CD4-positive, alpha-beta T cell treated with Interleukin-6 at 100 ng/mL for 8 hours (primary cell): Measurements from ENCODE around the gene LLGL2.

ENCODE experiments used
- DNase-seq: peaks from one replicate; pipeline ENCODE4 v3.0.0-alpha.2; 2020; ENCODE audit warnings: mixed read lengths, low spot score

The LLGL2 gene

DNA sequence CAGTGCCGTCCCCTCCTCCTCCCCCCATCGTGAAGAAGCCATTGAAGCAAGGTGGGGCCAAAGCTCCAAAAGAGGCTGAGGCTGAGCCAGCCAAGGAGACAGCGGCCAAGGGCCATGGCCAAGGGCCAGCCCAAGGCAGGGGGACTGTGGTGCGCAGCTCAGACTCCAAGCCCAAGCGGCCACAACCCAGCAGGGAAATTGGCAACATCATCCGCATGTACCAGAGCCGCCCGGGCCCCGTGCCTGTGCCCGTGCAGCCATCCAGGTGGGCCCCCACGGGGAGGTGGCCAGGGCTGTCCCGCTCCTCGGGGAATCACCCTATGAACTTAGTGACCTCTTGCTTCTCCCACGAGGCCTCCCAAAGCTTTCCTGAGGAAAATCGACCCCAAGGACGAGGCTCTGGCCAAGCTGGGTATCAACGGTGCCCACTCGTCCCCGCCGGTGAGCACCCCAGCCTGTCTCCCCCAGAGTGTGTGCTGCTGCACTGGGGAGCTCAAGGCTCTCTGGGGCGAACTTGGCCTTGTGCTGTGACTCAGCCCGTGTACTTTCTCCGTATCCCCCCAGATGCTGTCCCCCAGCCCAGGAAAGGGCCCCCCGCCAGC is 91.1 kb downstream of the LLGL2 start:
- DNase-seq = no peak

DNA sequence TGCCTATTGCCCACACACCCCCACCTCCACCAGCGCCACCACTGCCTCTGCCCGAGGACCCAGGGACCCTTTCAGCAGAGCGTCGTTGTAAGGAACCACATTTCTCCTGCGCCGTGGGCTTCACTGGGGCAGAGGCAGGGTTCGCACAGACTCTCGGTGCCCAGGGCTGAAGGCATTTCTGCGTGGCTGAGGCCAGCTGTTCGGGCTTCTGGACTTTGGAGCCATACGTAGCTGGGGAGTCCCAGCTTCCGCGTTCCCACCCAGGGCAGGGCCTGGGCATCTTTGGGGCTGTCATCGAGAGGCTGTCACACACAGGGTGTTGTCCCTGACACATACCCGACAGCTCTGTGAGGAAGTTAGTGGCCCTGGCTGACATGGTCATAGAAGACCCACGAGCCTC is 91.7 kb downstream of the LLGL2 start:
- DNase-seq = no peak

DNA sequence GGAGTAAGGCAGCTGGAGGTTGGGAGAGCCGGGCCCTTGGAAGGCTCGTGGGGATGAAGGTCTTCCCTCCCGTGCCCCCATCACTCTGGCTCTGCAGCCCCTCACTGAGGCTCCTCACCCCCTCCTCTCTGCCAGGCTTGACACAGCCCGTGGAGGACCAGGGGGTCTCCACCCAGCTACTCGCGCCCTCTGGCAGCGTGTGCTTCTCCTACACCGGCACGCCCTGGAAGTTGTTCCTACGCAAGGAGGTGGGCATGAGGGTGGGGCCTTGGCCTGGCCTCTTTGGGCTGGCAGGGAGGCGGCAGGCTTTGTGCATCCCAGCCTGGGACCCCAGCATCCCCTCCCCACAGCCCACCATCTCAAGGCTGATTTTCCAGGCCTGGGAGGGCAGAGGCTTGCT is 92.2 kb downstream of the LLGL2 start:
- no peak for DNase-seq

DNA sequence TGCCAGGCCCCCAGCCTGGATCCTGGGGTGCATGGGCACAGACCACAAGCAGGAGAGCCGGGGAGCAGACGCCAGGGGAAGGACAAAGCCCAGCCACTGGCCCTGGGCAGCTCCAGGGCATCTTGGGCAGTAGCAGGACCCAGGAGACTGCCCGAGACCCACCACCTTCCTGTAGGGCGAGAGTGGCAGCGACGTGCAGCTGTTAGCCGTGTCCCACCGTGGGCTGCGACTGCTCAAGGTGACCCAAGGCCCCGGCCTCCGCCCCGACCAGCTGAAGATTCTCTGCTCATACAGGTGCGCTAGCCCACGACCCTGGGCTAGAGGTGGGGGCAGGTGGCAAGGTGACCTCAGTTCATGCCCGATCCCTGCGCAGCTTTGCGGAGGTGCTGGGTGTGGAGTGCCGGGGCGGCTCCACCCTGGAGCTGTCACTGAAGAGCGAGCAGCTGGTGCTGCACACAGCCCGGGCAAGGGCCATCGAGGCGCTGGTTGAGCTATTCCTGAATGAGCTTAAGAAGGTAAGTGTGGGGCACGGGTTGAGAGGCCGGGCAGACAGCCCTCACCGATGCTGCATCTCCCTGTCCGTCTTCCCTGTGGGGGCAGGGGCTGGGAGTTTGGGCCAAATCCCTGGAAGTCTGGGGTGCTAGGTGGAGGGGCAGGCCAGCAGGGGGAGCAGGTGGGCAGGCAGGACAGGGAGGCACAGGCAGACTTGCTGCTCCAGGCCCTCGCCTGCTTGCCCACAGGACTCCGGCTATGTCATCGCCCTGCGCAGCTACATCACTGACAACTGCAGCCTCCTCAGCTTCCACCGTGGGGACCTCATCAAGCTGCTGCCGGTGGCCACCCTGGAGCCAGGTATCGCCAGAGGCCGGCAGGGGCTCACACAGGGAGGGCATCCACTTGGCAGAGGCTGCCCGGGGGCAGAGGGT is 94.3 kb downstream of the LLGL2 start:
- DNase-seq = no peak

DNA sequence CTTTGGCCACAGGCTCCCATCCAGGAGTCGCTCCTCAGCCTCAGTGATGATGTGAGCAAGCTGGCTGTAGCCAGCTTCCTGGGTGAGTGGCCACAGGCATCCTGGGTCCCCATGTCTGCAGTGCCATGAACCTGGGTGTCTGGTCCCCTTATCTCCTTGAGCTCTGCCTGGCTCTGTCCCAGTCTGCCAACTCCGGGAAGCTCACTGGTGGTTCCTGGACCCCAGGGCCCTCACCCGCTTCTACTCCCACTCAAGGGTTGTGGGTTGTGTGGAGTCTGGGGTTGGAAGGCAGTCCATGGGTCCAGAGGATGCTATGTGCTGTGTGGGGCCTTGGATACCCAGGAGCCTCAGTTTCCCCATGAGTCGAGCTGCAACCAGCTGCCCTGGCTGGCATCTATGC is 96.0 kb downstream of the LLGL2 start:
- no peak for DNase-seq

DNA sequence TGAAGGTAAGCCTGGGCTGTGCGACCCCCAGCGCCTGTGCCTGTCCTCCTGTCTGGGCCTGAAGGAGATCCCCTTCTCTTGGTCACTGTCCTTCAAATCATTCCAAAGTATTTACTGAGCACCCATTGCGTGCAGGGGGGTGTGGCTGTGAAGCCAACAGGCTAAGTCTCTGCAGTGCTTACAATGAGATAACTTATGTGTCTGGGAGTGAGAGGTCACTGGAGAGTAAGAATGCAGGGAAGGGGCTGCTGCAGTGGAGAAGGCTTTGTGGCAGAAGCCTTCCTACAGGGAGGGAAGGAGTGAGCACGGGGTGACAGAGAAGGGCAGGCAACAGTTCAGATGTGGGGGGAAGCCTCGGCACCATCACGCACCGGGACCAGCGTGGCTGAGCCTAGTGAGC is 96.6 kb downstream of the LLGL2 start:
- no peak for DNase-seq

DNA sequence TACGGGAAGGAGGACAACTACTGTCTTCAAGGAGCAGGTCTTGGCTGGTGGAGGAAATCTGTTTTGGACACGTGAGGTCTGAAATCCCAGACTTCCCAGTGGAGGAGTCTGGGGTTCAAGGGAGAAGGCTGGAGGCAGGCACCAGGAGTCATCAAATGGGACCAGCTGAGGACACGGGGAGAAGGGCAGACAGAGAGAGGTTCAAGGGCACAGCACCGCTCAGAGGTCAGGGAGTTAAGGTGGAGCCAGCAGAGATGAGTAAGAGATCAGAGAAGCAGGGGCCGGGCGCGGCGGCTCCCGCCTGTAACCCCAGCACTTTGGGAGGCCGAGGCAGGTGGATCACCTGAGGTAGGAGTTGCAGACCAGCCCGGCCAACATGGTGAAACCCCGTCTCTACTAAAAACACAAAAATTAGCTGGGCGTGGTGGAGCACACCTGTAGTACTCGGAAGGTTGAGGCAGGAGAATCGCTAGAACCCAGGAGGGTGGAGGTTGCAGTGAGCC is 97.3 kb downstream of the LLGL2 start:
- no peak for DNase-seq

DNA sequence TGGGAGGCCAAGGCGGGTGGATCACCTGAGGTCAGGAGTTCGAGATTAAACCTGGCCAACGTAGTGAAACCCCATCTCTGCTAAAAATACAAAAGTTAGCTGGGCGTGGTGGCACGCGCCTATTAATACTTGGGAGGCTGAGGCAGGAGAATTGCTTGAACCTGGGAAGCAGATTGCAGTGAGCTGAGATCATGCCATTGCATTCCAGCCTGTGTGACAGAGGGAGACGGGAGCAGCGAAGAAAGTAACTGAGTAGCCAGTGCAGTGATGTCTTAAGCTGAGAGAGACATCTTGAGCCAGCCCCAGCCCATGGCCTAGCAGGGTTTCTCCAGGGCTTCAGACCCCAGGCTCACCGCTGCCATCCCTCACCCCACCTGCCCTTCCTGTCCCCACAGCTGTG is 97.9 kb downstream of the LLGL2 start:
- no peak for DNase-seq

DNA sequence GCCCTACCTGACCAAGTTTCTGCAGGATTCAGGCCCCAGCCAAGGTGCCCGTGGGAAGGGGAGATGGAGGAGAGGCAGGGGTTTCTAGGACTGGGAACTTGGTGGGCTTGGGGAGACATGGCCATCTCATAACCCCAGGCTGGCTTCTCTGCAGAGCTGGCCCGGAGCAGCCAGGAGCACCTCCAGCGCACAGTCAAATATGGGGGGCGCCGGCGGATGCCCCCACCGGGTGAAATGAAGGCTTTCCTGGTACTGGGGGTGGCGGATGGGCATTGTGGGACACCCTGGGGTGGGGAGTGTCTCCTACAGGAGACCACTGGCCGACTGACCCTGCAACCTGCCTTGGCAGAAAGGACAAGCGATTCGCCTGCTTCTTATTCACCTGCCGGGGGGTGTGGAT is 98.5 kb downstream of the LLGL2 start:
- no peak for DNase-seq
